ENCODE measurements around the gene ZNF660. TPM values are rescaled to one million over a fixed set of nuclear protein-coding genes. Genes with fewer than 3 reads are reported as not detected.
"Not testable (repeated sequence)": the region's sequence is repeated elsewhere in the genome, so short reads cannot be mapped to it uniquely, and the experiment has no call there.

The ZNF660 gene
- total RNA-seq, result 0.17 and 0.30 TPM in 2 replicates

DNA sequence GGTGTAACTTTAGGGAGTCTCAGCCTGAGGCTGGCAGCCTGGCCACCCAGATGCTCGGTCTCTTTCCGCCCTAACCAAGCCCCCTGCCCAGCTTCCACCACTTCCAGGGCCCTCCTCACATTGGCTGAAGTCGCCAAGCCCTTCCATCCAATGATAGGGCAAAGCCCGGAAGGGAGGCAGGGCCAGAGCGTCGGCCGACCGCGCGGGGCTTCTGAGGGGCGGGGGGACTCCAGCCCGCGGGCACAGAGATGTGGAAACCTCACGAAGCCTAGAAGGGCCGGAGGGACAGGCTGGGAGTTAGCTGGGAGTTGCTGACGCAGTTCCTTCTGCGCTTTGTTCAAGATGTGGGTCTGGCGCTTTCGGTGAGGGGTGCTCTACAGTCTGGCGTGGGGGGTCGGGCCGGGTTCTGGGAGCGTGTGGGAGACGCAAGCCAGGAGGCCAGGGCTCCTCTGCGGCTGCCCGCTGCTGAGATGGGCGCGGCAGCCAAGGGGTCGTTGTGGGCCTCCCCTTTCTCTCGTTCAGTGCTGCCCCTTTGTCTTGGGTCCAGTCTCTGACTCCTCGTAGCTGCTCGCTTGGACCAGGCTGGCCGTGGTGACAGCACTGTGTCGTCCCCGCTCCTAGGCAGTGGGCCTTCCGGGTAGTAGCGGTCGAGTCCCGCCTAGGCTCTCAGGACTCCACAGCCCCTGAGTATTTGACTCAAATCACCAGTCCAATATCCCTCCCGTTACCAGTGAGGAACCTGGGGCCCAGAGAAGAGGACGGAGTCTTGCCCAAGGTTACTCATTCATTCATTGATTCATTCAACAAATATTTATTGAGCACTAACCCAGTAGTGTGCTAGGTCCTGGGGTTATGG lies at the start of gene ZNF660:
Gene ZNF660 (plus strand): TSS at position 319 of the 856 bp plus-strand sequence. CDS start 9,230 bp downstream, outside the sequence.
- DNase-seq, result no peak
- Mint-ChIP-seq H3K9me3 (peaks cover 43% of the 10 kb centered on the region), H3K36me3 (ENCODE audit: low read depth) (no peaks in the 10 kb centered on the region), H3K4me1 (no peaks in the 10 kb centered on the region), H3K27me3 (peaks cover 13% of the 10 kb centered on the region), H3K27ac (no peak within 1 kb of the TSS), H3K4me3 (peak within 1 kb of the TSS; percentile 7)
- intact Hi-C loops (cut with micrococcal nuclease), result no loop called here

DNA sequence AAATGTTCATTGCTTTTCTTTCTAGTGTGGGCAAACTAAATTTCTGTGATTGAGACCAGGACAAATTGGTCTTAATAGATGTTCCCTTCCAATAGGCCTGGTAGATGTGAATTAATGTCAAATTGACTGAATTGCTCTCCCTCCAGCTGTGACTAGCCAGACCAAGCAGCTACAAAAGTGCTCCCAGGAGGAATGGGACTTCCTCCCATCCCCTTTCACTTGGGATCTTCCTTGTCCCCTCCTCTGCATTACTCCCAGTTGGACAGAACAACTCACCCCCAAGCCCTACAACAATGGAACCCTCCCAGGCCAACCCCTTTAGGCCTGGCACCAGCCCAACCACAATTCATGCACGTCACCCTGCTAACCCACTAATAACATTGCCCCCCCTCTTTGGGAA lies 49.4 kb upstream of the ZNF660 start:
- H3K36me3 Mint-ChIP-seq (ENCODE audit: low read depth), result no peaks in the 10 kb centered on the region
- peaks cover 2% of the 10 kb centered on the region for H3K4me1 Mint-ChIP-seq
- no peaks in the 10 kb centered on the region for H3K9me3 Mint-ChIP-seq
- H3K4me3 Mint-ChIP-seq, result no peak overlapping the region
- H3K27me3 Mint-ChIP-seq, result peaks cover 10% of the 10 kb centered on the region
- intact Hi-C loops (cut with micrococcal nuclease), result no loop called here
- no peak overlapping the region for H3K27ac Mint-ChIP-seq
- DNase-seq, result no peak

DNA sequence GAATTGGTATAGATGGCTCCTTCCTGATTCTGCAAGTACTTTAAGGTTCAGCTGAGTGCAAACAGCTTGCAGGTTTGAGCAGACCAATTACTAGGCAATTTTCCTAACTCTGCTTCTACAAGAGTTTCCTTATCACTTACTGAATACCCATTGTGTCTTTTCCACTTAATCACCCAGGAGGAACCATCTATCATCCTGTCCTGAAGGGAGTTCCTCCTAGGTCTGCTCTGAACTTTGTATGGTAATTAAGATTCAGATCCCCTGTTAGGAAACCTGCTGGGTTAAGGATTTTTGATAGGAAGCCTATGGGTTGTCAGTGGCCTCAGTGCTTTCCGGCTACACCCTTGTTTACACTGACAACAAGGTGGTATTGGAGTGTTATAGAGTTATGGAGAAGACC lies 40.0 kb upstream of the ZNF660 start:
- H3K27me3 Mint-ChIP-seq, DNase-seq: not testable (repeated sequence)

DNA sequence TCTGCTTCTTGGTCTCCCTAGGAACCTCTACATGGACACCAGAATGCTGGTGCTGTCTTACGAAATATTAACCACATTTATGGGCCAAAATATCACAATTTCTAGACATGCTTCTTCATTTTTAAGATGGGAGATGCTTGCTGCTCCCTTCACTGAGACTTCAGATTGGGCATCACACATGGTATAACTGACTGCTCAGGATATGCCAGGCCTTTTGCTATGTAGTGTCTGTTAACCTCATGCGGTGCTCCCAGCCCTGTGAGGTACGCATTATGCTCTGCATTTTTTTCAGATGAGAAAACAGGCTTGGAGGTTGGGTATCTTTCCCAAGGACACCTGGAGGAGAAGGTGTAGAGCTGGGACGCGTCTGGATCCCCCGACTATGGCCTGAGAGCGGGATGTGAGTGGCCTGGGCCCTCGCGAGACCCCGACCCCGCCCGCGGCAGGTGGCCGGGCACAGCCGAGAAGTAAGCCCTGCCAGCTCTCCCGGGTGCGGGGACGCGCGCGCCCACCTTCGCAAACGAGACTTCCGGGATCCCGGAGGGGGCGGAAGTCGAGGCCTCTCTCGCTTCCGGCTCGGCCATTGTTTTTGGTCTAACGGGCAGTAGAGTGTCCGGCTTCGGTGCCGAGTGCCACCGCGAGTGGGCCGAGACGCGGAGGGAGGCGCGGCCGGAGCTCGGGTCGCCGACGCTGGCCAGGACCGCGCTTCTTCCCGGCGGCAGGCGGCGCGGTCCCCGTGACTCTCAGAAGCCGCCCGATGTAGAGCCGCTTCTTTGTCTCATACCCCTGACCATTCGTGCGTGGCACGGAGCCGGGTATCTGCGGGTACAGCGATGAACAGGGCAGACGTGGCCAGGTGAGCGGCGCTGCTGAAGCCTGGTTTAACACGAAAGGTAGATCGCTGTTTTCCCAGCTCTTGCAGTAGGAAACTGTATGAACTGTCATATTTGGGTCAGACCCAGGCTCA lies 29.9 kb upstream of the ZNF660 start, which contains the start of gene ZKSCAN7:
Gene ZKSCAN7 (plus strand): TSS at position 568 of the 967 bp plus-strand sequence. CDS start 1,855 bp downstream, outside the sequence.
- H3K9me3 Mint-ChIP-seq, result peaks cover 19% of the 10 kb centered on the region
- H3K36me3 Mint-ChIP-seq (ENCODE audit: low read depth), result peaks cover 8% of the 10 kb centered on the region
- H3K4me3 Mint-ChIP-seq, result peak within 1 kb of the TSS; percentile 86
- H3K27me3 Mint-ChIP-seq, result no peaks in the 10 kb centered on the region
- intact Hi-C loops (cut with micrococcal nuclease), result no loop called here
- peaks cover 8% of the 10 kb centered on the region for H3K4me1 Mint-ChIP-seq
- H3K27ac Mint-ChIP-seq, result peak within 1 kb of the TSS; percentile 42
- peak; percentile 81 for DNase-seq

More for the DNA sequence above, 40.0 kb upstream of the ZNF660 start:
- intact Hi-C loops (cut with micrococcal nuclease); H3K36me3 Mint-ChIP-seq (ENCODE audit: low read depth); H3K27ac Mint-ChIP-seq; H3K4me1 Mint-ChIP-seq; H3K9me3 Mint-ChIP-seq; H3K4me3 Mint-ChIP-seq: not testable (repeated sequence)

DNA sequence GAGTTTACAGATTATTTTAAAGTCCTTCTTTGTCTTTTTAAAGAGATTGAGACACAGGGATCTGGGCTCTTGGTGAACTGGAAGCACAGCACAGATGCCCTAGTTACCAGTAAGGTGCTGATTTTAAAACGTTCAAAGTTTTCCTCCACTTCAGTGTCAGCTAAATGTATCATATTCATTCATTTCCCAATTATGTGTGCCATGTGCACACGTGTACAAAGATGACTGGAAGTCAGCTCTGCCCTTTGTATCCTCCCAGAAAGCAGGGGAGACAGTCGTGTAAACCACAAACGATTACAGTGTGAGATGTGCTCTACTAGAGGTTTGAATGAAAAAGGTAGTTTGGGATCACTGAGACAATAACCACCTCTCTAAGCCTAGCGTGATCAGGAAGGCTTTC lies 29.0 kb upstream of the ZNF660 start:
- Mint-ChIP-seq H3K4me3 (peak overlapping the region; percentile 86), H3K27me3 (no peaks in the 10 kb centered on the region), H3K27ac (no peak overlapping the region), H3K9me3 (peaks cover 21% of the 10 kb centered on the region), H3K36me3 (ENCODE audit: low read depth) (peaks cover 8% of the 10 kb centered on the region), H3K4me1 (peaks cover 8% of the 10 kb centered on the region)
- intact Hi-C loops (cut with micrococcal nuclease), result no loop called here
- peak; percentile 55 for DNase-seq

DNA sequence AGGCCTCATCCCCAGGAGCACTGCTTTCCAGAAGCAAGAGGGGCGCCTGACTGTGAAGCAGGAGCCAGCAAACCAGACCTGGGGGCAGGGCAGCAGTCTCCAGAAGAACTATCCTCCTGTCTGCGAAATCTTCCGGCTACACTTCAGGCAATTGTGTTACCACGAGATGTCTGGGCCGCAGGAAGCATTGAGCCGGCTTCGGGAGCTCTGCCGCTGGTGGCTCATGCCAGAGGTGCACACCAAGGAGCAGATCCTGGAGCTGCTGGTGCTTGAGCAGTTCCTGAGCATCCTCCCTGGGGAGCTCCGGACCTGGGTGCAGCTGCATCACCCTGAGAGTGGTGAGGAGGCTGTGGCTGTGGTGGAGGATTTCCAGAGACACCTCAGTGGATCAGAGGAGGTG lies 27.7 kb upstream of the ZNF660 start:
- peaks cover 8% of the 10 kb centered on the region for H3K4me1 Mint-ChIP-seq
- H3K9me3 Mint-ChIP-seq, result peaks cover 25% of the 10 kb centered on the region
- no peak overlapping the region for H3K4me3 Mint-ChIP-seq
- intact Hi-C loops (cut with micrococcal nuclease), result no loop called here
- H3K27ac Mint-ChIP-seq, result no peak overlapping the region
- H3K36me3 Mint-ChIP-seq (ENCODE audit: low read depth), result peaks cover 10% of the 10 kb centered on the region
- H3K27me3 Mint-ChIP-seq, result no peaks in the 10 kb centered on the region
- DNase-seq, result no peak

DNA sequence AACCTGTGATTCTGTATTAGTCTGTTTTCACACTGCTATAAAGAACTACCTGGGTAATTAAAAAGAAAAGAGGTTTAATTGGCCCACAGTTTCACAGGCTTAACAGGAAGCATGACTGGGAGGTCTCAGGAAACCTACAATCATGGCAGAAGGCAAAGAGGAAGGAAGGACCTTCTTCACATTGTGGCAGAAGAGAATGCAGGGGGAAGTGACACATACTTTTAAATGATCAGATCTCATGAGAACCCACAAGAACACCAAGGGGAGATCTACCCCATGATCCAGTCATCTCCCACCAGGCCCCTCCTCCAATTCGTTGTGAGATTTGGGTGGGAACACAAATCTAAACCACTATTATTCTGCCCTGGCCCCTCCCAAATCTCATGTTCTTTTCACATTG lies 23.7 kb upstream of the ZNF660 start:
- no peak for DNase-seq
- no peaks in the 10 kb centered on the region for H3K27me3 Mint-ChIP-seq
- H3K27ac Mint-ChIP-seq, result no peak overlapping the region
- H3K4me1 Mint-ChIP-seq, result peaks cover under 1% of the 10 kb centered on the region
- peaks cover 3% of the 10 kb centered on the region for H3K36me3 Mint-ChIP-seq (ENCODE audit: low read depth)
- intact Hi-C loops (cut with micrococcal nuclease), result no loop called here
- no peak overlapping the region for H3K4me3 Mint-ChIP-seq
- H3K9me3 Mint-ChIP-seq, result peaks cover 23% of the 10 kb centered on the region

DNA sequence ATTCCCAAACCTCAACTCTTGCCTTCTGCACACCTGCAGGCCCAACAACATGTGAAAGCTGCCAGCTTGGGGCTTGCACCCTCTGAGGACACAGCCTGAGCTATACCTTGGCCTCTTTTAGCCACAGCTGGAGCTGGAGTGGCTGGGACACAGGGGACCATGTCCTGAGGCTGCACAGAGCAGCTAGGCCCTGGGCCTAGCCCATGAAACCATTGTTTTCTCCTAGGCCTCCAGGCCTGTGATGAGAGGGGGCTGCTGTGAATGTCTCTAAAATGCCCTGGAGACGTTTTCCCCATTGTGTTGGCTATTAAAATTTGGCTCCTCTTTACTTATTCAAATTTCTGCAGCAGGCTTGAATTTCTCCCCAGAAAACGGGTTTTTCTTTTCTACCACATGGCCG lies 22.6 kb upstream of the ZNF660 start:
- H3K27ac Mint-ChIP-seq, result no peak overlapping the region
- peaks cover 4% of the 10 kb centered on the region for H3K36me3 Mint-ChIP-seq (ENCODE audit: low read depth)
- H3K4me1 Mint-ChIP-seq, result no peaks in the 10 kb centered on the region
- H3K9me3 Mint-ChIP-seq, result peaks cover 27% of the 10 kb centered on the region
- no peak overlapping the region for H3K4me3 Mint-ChIP-seq
- no peaks in the 10 kb centered on the region for H3K27me3 Mint-ChIP-seq
- intact Hi-C loops (cut with micrococcal nuclease), result no loop called here
- no peak for DNase-seq

DNA sequence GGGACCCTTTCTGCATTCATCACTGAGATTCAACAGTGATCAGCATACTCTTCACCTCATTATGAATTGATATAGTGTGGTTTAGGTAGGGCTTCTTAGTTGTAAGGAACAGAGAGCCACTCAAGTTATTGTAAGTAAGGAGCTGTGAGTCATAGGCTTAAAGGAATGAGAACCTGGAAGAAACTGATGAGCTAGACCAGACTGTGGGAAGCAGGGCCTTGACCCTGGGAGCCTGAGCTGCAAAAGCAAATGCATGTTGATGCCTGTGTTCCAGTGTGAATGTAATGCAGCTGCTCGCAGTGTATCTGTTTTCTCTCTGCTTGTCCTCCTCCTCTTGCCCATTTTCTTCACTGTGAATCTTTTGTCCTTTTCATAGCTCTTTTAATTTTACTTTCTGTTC lies 16.2 kb upstream of the ZNF660 start:
- no peak overlapping the region for H3K4me3 Mint-ChIP-seq
- no peaks in the 10 kb centered on the region for H3K4me1 Mint-ChIP-seq
- DNase-seq, result no peak
- H3K27ac Mint-ChIP-seq, result no peak overlapping the region
- H3K36me3 Mint-ChIP-seq (ENCODE audit: low read depth), result peaks cover 17% of the 10 kb centered on the region
- peaks cover 36% of the 10 kb centered on the region for H3K9me3 Mint-ChIP-seq
- H3K27me3 Mint-ChIP-seq, result no peaks in the 10 kb centered on the region
- intact Hi-C loops (cut with micrococcal nuclease), result no loop called here

DNA sequence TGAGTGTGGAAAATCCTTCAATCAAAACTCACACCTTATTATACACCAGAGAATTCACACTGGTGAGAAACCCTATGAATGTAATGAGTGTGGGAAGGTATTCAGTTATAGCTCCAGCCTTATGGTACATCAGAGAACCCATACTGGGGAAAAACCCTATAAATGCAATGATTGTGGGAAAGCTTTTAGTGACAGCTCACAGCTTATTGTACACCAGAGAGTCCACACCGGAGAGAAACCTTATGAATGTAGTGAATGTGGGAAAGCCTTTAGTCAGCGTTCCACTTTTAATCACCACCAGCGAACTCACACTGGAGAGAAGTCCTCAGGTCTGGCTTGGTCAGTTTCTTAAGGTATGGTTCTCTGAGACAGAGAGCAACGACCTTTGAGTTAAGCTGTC lies 13.7 kb upstream of the ZNF660 start:
- Mint-ChIP-seq H3K9me3 (peaks cover 32% of the 10 kb centered on the region), H3K27me3 (no peaks in the 10 kb centered on the region), H3K27ac (no peak overlapping the region), H3K4me1 (no peaks in the 10 kb centered on the region), H3K4me3 (no peak overlapping the region), H3K36me3 (ENCODE audit: low read depth) (peaks cover 17% of the 10 kb centered on the region)
- no peak for DNase-seq
- intact Hi-C loops (cut with micrococcal nuclease), result no loop called here

DNA sequence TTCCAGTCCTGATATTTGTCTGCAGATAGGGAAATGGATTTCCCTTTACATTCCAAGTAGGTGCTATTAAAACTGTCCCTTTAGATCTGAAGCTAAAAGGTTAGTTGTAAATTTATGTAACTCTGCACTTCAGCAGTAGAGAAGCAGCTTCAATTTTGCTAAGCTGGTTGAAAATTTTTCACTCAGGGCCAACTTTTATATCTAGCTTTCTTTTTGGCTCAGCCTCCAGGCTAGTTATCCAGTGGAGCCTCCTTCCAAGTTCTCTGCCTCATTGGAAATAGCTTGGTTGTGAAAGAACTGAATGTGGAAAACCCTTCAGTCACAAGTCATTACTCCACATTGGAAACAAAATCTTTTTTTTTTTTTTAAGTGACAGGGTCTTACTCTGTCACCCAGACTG lies 8.2 kb upstream of the ZNF660 start:
- H3K36me3 Mint-ChIP-seq (ENCODE audit: low read depth), result peaks cover 2% of the 10 kb centered on the region
- H3K9me3 Mint-ChIP-seq, result peaks cover 8% of the 10 kb centered on the region
- DNase-seq, result no peak
- no peaks in the 10 kb centered on the region for H3K4me1 Mint-ChIP-seq
- H3K27ac Mint-ChIP-seq, result no peak overlapping the region
- H3K4me3 Mint-ChIP-seq, result no peak overlapping the region
- intact Hi-C loops (cut with micrococcal nuclease), result no loop called here
- H3K27me3 Mint-ChIP-seq, result no peaks in the 10 kb centered on the region

DNA sequence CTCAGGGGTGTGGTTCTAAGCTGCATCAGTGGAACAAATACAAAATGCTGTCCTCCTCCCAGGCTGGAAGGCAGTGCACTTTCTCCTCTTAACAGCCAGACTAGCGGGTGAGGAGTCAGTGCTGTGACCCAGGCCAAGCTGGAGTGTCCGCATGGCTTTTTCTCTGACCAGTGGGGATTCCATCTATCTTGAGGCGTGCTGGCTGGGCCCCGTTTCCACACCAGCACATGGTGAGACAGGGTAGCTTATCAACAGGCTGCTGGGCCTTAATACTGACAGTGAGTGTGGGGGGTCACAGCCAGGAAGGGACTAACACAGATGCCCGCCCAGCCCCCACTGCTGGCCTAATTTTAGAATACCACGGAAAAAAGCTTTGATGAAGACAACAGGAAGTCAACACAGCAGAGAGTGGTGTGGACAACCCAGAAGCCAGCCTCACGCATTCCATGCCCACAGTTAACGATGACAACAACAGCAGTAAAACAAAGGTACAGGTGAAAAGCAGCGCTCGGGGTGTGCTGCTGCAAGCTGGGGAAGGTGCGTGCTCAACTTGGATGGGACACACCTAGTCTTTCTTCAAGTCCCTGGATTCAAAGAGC lies 7.3 kb upstream of the ZNF660 start:
- DNase-seq; H3K27ac Mint-ChIP-seq; H3K4me3 Mint-ChIP-seq; H3K4me1 Mint-ChIP-seq; H3K36me3 Mint-ChIP-seq (ENCODE audit: low read depth); intact Hi-C loops (cut with micrococcal nuclease); H3K27me3 Mint-ChIP-seq: not testable (repeated sequence)
- peaks cover 15% of the 10 kb centered on the region for H3K9me3 Mint-ChIP-seq

DNA sequence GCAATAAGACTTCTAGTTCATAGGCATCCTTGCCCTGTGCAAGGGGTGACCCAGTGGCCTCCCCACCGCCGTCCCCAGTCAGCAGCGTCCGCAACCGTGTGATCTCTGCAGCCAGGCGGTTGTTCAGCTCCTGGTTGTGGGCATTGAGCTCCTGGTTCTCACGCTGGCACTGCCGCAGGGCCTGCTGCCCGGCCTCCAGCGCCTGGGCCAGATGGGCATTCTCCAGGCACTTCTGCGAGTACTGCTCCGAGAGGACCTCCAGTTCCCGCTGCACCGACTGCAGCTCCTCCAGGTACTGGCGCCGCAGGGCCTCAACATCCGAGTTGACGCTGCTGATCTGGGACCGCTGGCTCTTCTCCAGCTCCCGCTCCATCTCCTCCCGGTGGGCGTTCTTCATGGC lies 6.4 kb upstream of the ZNF660 start:
- H3K36me3 Mint-ChIP-seq (ENCODE audit: low read depth); DNase-seq; intact Hi-C loops (cut with micrococcal nuclease); H3K4me3 Mint-ChIP-seq; H3K4me1 Mint-ChIP-seq; H3K27ac Mint-ChIP-seq; H3K27me3 Mint-ChIP-seq: not testable (repeated sequence)
- H3K9me3 Mint-ChIP-seq, result peaks cover 14% of the 10 kb centered on the region

Measured in activated CD4-positive, alpha-beta T cell treated with anti-CD3 and anti-CD28 coated beads, Interleukin-2, amount 10 ng/mL, durations not matched to agents 24 days and 14 days (primary cell).